Caco-2 (cell line): ENCODE measurements around the gene TXNL4B. TPM values are rescaled to one million over a fixed set of nuclear protein-coding genes. Genes with fewer than 3 reads are reported as not detected.

Source experiments
- BruUV-seq: library from RNA; stranded (reverse); fragments of 400-500 nt; replicated peaks from 2 replicates; lab custom pipeline; 2021; lab: Mats Ljungman, UMichigan
- CTCF ChIA-PET: fragments of 300-600 bp; sonication (Branson Sonifier 250); formaldehyde crosslinking; loops from one replicate; lab custom pipeline; 2022; ENCODE audit warnings: antibody characterized with exemption; lab: Charles Lee
- POLR2A ChIA-PET: fragments of 300-600 bp; sonication (Branson Sonifier 250); formaldehyde crosslinking; loops from one replicate; lab custom pipeline; 2022; ENCODE audit warnings: antibody characterized with exemption; lab: Charles Lee
- DNase-seq, 2 experiments: peaks; one replicate each; pipeline versions ENCODE4 v3.0.0 to v3.0.0-alpha.2; 2020 to 2022
- H3K27me3 ChIP-seq: replicated peaks from 2 replicates; pipeline ENCODE4 v1.6.0; 2011; ENCODE audit warnings: low read length; ENCODE audit not compliant: control insufficient read depth, insufficient read depth
- H3K36me3 ChIP-seq: 2 replicates; pipeline ENCODE4 v1.5.1; 2011; ENCODE audit warnings: low read length; ENCODE audit not compliant: control insufficient read depth, insufficient read depth
- H3K4me1 ChIP-seq: fragments of 250-450 bp; sonication (Bioruptor Pico); 2 replicates; pipeline ENCODE4 v1.5.1; 2020; ENCODE audit warnings: mild to moderate bottlenecking
- H3K4me3 ChIP-seq: 2 replicates; pipeline ENCODE4 v1.5.1; 2011; ENCODE audit warnings: low read depth, mild to moderate bottlenecking, control low read depth, low read length
- H3K9me3 ChIP-seq: fragments of 250-450 bp; sonication (Bioruptor Pico); 2 replicates; pipeline ENCODE4 v1.5.1; 2020; ENCODE audit warnings: mild to moderate bottlenecking, moderate library complexity
- H3K27ac Mint-ChIP-seq: one replicate; pipeline ENCODE4 v1.8.0; 2022; ENCODE audit warnings: mixed read lengths; ENCODE audit not compliant: unreplicated experiment
- H3K27me3 Mint-ChIP-seq: one replicate; pipeline ENCODE4 v1.8.0; 2022; ENCODE audit warnings: mixed read lengths; ENCODE audit not compliant: insufficient read depth, unreplicated experiment
- H3K36me3 Mint-ChIP-seq: one replicate; pipeline ENCODE4 v1.8.0; 2022; ENCODE audit warnings: mild to moderate bottlenecking, mixed read lengths; ENCODE audit not compliant: insufficient read depth, unreplicated experiment
- H3K4me1 Mint-ChIP-seq: one replicate; pipeline ENCODE4 v1.8.0; 2022; ENCODE audit warnings: low read depth, mixed read lengths; ENCODE audit not compliant: unreplicated experiment
- H3K4me3 Mint-ChIP-seq: one replicate; pipeline ENCODE4 v1.8.0; 2022; ENCODE audit warnings: mild to moderate bottlenecking, moderate library complexity, mixed read lengths; ENCODE audit not compliant: unreplicated experiment
- H3K9me3 Mint-ChIP-seq: one replicate; pipeline ENCODE4 v1.8.0; 2022; ENCODE audit warnings: mixed read lengths; ENCODE audit not compliant: unreplicated experiment
- intact Hi-C: fragments of 100-400 bp; cut with micrococcal nuclease; formaldehyde crosslinking; loops from one replicate; pipeline ENCODE4 v1.10.0; 2022; ENCODE audit not compliant: unreplicated experiment
- total RNA-seq: library from RNA; stranded (reverse); gene quantifications from 2 replicates; pipeline ENCODE4 v1.2.3, GENCODE V29; 2022
- TF ChIP-seq, protein P1 (sequence below), 2 experiments: fragments of 200-600 bp in 1 of 2; IDR thresholded peaks; 1 replicate in 1 of 2; 2 replicates in 1 of 2; pipeline versions ENCODE4 v1.5.1 to v1.8.0; 2011 to 2022; ENCODE audit warnings: antibody characterized with exemption in 1 of 2, control low read depth in 1 of 2, inconsistent platforms in 1 of 2, low read depth in 1 of 2, low read length in 1 of 2, mild to moderate bottlenecking in 1 of 2, moderate library complexity in 1 of 2; ENCODE audit not compliant: insufficient read depth in 1 of 2, severe bottlenecking in 1 of 2, unreplicated experiment in 1 of 2

Gene TXNL4B
- total RNA-seq, 1 experiment from 2014 or later: 17.9 TPM

DNA sequence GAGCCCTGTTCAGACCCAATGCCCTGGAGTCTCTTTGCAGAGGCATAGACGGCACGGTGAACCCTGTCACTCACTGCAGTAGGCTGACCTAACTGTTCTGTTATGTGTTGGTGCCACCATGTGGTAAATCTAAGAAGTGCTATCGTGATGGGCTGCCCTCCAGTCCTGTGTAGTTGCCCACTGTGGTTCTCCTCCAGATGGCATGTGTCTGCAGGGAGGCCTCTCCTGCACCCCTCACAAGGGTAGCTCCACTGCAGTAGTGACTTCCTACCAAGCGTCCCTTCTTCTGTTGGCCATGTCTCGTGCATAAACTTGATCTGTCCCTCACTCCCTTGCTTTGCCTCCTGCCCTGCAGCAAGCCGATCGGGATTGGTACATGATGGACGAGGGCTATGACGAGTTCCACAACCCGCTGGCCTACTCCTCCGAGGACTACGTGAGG lies 6.0 kb upstream of the TXNL4B start:
- no peak overlapping the region for H3K4me3 Mint-ChIP-seq
- no peaks in the 10 kb centered on the region for H3K9me3 ChIP-seq
- peaks cover 14% of the 10 kb centered on the region; the same call in 1 of the 2 replicates for H3K36me3 ChIP-seq
- no TSS peak for BruUV-seq
- intact Hi-C loops: loop anchor here (1.0 to 5.0 kb wide), 3 partner anchors 28 to 217 kb away; partner anchors contain the start of gene ZNF821
- H3K9me3 Mint-ChIP-seq: no peaks in the 10 kb centered on the region
- peak; percentile 70 to 80 for DNase-seq
- TF ChIP-seq, protein P1, sequence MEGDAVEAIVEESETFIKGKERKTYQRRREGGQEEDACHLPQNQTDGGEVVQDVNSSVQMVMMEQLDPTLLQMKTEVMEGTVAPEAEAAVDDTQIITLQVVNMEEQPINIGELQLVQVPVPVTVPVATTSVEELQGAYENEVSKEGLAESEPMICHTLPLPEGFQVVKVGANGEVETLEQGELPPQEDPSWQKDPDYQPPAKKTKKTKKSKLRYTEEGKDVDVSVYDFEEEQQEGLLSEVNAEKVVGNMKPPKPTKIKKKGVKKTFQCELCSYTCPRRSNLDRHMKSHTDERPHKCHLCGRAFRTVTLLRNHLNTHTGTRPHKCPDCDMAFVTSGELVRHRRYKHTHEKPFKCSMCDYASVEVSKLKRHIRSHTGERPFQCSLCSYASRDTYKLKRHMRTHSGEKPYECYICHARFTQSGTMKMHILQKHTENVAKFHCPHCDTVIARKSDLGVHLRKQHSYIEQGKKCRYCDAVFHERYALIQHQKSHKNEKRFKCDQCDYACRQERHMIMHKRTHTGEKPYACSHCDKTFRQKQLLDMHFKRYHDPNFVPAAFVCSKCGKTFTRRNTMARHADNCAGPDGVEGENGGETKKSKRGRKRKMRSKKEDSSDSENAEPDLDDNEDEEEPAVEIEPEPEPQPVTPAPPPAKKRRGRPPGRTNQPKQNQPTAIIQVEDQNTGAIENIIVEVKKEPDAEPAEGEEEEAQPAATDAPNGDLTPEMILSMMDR (IDR thresholded peaks at IDR 0.05; ENCODE audit: insufficient read depth in 1 of 2, low read depth in 1 of 2, low read length in 1 of 2, severe bottlenecking in 1 of 2, unreplicated experiment in 1 of 2): peak; percentile 60 to 80
- H3K27ac Mint-ChIP-seq: no peak overlapping the region
- H3K4me3 ChIP-seq: no peak overlapping the region
- peaks cover 9% of the 10 kb centered on the region for H3K4me1 Mint-ChIP-seq
- 0 out of 2 replicates have a peak, but pooled peaks cover 6% of the 10 kb centered on the region for H3K4me1 ChIP-seq
- ChIA-PET CTCF (interaction anchor here (2.5 kb wide), 1 partner anchor 32 kb away, joined by 10 read pairs; no protein-coding TSS in a partner anchor), POLR2A (no interaction called here)
- H3K27me3 ChIP-seq: no peaks in the 10 kb centered on the region
- no peaks in the 10 kb centered on the region for H3K27me3 Mint-ChIP-seq
- peaks cover 75% of the 10 kb centered on the region for H3K36me3 Mint-ChIP-seq

- ChIA-PET POLR2A (no interaction called here), CTCF (interaction anchor here (2.5 kb wide), 1 partner anchor 32 kb away, joined by 10 read pairs; no protein-coding TSS in a partner anchor)
- H3K27me3 Mint-ChIP-seq: no peaks in the 10 kb centered on the region
- H3K27me3 ChIP-seq: no peaks in the 10 kb centered on the region
- H3K36me3 ChIP-seq: peaks cover 12% of the 10 kb centered on the region; the same call in 1 of the 2 replicates
- H3K9me3 ChIP-seq: no peaks in the 10 kb centered on the region
- no TSS peak for BruUV-seq
- H3K4me3 Mint-ChIP-seq: no peak overlapping the region
- DNase-seq: peak in 1 of 2 experiments; percentile 26
- no peaks in the 10 kb centered on the region for H3K9me3 Mint-ChIP-seq
- peaks cover 9% of the 10 kb centered on the region for H3K4me1 Mint-ChIP-seq
- 0 out of 2 replicates have a peak, but pooled peaks cover 6% of the 10 kb centered on the region for H3K4me1 ChIP-seq
- peaks cover 72% of the 10 kb centered on the region for H3K36me3 Mint-ChIP-seq
- no peak overlapping the region for H3K4me3 ChIP-seq
- intact Hi-C loops: loop anchor here (1.0 to 5.0 kb wide), 3 partner anchors 28 to 217 kb away; partner anchors contain the start of gene ZNF821
- TF ChIP-seq, protein P1 (IDR thresholded peaks at IDR 0.05; ENCODE audit: insufficient read depth in 1 of 2, low read depth in 1 of 2, low read length in 1 of 2, severe bottlenecking in 1 of 2, unreplicated experiment in 1 of 2): no peak
- H3K27ac Mint-ChIP-seq: no peak overlapping the region
Measured at GRCh38 chr16:72098936-72099335, 5.5 kb upstream of the TXNL4B start.

GRCh38 chr16:72094266-72094610 lies 818 bp upstream of the TXNL4B start:
- TF ChIP-seq, protein P1 (IDR thresholded peaks at IDR 0.05; ENCODE audit: insufficient read depth in 1 of 2, low read depth in 1 of 2, low read length in 1 of 2, severe bottlenecking in 1 of 2, unreplicated experiment in 1 of 2): no peak
- POLR2A ChIA-PET: interaction anchor here (1.0 to 1.3 kb wide), 4 partner anchors 11 to 109 kb away, joined by 3 to 5 read pairs (median 3); no protein-coding TSS in a partner anchor
- Mint-ChIP-seq H3K9me3 (no peaks in the 10 kb centered on the region), H3K4me3 (peak overlapping the region; percentile 95), H3K4me1 (peaks cover 18% of the 10 kb centered on the region), H3K27me3 (no peaks in the 10 kb centered on the region), H3K36me3 (peaks cover 57% of the 10 kb centered on the region), H3K27ac (peak overlapping the region; percentile 97)
- DNase-seq: no peak
- Histone ChIP-seq H3K4me3 (peak overlapping the region; percentile 72), H3K36me3 (peaks cover 2% of the 10 kb centered on the region; the same call in 1 of the 2 replicates), H3K9me3 (no peaks in the 10 kb centered on the region), H3K27me3 (no peaks in the 10 kb centered on the region), H3K4me1 (0 out of 2 replicates have a peak, but pooled peaks cover 9% of the 10 kb centered on the region)
- no TSS peak for BruUV-seq
- CTCF ChIA-PET: interaction anchor here (0.8 to 1.4 kb wide), 3 partner anchors 25 to 146 kb away, joined by 4 to 18 read pairs (median 13); no protein-coding TSS in a partner anchor
- intact Hi-C loops: no loop called here
